GM12865 (cell line): ENCODE data around the gene ZNF619.

Experiments used
- DNase-seq: peaks from one replicate; pipeline ENCODE4 v3.0.0; 2010; ENCODE audit warnings: low read depth
- H3K4me3 ChIP-seq: 2 replicates; pipeline ENCODE4 v1.5.1; 2011; ENCODE audit warnings: mild to moderate bottlenecking, low read depth, low read length, control low read depth
- TF ChIP-seq, protein P1 (sequence below): IDR thresholded peaks from 2 replicates; pipeline ENCODE4 v1.5.1; 2011; ENCODE audit warnings: low read length, control low read depth, low read depth, inconsistent platforms; ENCODE audit not compliant: insufficient read depth; ENCODE audit errors: missing control alignments

The ZNF619 gene

DNA sequence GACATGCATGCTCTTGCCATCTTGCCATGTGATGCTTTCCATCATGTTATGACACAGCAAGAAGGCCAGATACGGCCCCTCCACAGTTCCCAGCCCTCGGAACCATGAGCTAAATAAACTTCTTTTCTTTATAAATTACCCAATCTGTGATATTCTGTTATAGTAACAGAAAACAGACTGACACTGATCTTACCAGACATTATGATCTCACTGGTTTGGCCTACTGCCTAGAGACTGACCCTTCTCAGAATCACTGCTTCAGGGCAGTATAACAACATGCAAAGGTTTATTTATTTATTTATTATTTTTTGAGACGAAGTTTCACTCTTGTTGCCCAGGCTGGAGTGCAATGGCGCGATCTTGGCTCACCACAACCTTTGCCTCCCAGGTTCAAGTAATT is 14.0 kb downstream of the ZNF619 start:
- no peak for DNase-seq
- TF ChIP-seq, protein P1, sequence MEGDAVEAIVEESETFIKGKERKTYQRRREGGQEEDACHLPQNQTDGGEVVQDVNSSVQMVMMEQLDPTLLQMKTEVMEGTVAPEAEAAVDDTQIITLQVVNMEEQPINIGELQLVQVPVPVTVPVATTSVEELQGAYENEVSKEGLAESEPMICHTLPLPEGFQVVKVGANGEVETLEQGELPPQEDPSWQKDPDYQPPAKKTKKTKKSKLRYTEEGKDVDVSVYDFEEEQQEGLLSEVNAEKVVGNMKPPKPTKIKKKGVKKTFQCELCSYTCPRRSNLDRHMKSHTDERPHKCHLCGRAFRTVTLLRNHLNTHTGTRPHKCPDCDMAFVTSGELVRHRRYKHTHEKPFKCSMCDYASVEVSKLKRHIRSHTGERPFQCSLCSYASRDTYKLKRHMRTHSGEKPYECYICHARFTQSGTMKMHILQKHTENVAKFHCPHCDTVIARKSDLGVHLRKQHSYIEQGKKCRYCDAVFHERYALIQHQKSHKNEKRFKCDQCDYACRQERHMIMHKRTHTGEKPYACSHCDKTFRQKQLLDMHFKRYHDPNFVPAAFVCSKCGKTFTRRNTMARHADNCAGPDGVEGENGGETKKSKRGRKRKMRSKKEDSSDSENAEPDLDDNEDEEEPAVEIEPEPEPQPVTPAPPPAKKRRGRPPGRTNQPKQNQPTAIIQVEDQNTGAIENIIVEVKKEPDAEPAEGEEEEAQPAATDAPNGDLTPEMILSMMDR = no peak
- H3K4me3 ChIP-seq = no peak overlapping the region

DNA sequence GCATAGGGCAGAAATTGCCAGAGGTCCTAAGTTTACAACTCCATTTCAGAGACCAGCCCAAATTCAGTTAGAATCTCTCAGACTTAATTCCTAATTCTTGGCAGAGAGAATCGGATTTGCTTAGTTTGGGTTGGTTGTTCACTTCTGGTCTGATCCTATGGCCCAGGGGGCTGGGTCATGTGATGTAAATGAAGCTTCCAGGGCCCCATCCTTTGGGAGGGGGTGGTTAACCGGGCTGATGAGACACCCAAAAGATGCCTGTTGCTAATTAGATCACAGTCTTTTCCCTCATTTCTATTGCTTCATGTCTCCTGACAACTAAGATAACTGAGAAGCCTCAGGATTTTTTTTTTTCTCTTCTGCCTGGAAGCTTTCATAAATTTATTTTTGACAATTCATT is 17.8 kb downstream of the ZNF619 start:
- no peak for DNase-seq
- TF ChIP-seq, protein P1 = no peak
- H3K4me3 ChIP-seq = no peak overlapping the region

DNA sequence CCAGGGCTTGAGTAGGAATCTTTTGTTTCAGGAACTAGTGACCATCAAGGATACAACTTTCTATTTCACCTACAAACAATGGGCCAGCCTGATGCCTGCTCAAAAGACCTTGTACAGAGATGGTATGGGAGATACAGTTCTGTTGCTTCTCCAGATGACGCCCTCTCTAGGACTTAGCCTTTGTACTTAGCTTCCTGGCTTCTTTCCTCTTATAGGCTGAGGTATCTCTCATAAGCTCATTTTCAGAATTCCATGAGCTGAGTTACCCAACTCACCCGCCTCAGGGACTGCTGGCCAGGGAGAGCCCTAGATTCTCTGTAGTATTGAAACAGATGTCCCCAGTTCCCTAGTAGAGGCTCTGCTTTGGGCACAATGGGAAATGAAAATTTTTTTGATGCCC is 20.4 kb downstream of the ZNF619 start:
- H3K4me3 ChIP-seq = no peak overlapping the region
- TF ChIP-seq, protein P1 = no peak
- DNase-seq = no peak

GRCh38 chr3:40499952-40500351 is 23.0 kb downstream of the ZNF619 start:
- DNase-seq = no peak
- no peak overlapping the region for H3K4me3 ChIP-seq
- TF ChIP-seq, protein P1 = no peak

DNA sequence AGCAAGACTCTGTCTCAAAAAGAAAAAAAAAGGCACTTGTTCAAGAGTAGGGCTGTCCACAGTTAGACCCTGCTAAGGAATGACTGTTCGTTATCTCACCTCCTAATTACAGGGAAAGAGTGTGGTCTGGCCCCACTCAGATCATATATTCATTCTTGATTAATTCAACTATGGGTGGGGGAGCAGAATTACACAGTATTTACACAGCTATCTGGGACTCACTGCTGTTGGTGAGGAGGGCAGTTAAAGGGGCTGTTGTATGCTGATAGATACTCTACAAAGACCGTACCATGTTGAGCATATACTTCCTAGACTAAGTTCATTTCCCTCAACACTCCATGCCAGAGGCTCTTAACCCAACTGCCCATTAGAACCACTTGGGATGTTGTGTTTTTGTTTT is 25.1 kb downstream of the ZNF619 start:
- no peak overlapping the region for H3K4me3 ChIP-seq
- no peak for DNase-seq
- TF ChIP-seq, protein P1 = no peak

GRCh38 chr3:40504636-40505430 is 27.9 kb downstream of the ZNF619 start:
- DNase-seq = no peak
- H3K4me3 ChIP-seq = no peak overlapping the region
- TF ChIP-seq, protein P1 = no peak
